Stimulated activated CD4-positive, alpha-beta T cell treated with anti-CD3 and anti-CD28 coated beads, TNF-alpha, amount 100 ng/mL, for 48 hours (primary cell): ENCODE data around the gene BRF1.

ENCODE experiments used
- DNase-seq, 3 donors: peaks; one replicate each; pipeline ENCODE4 v3.0.0-alpha.2; 2020; ENCODE audit warnings: low read depth in 3 of 3

Gene BRF1

GRCh38 chr14:105173901-105174894, 126.6 kb downstream of the BRF1 start:
- no peak for DNase-seq

GRCh38 chr14:105173145-105173544, 127.7 kb downstream of the BRF1 start:
- DNase-seq = no peak

GRCh38 chr14:105172476-105172875, 128.3 kb downstream of the BRF1 start:
- DNase-seq = no peak

- DNase-seq = no peak
These were observed 129.7 kb downstream of the BRF1 start for GRCh38 chr14:105171004-105171673.

- DNase-seq = no peak
These were observed 130.8 kb downstream of the BRF1 start for GRCh38 chr14:105169776-105170655.

GRCh38 chr14:105168979-105169507, 131.8 kb downstream of the BRF1 start:
- DNase-seq = no peak

- peak in 2 of 3 donors; percentile 41 to 43 for DNase-seq
These were observed 132.3 kb downstream of the BRF1 start, which contains the start of gene JAG2 for GRCh38 chr14:105168496-105168978. JAG2 (minus strand) TSS chr14:105168776; CDS start chr14:105168420, 356 bp downstream.

- no peak for DNase-seq
These were observed 132.7 kb downstream of the BRF1 start for GRCh38 chr14:105168093-105168420.

GRCh38 chr14:105167303-105168092, 133.3 kb downstream of the BRF1 start:
- no peak for DNase-seq

- DNase-seq = no peak
These were observed 134.1 kb downstream of the BRF1 start for GRCh38 chr14:105166571-105167302.

GRCh38 chr14:105165761-105166485, 134.9 kb downstream of the BRF1 start:
- DNase-seq = no peak

GRCh38 chr14:105165134-105165704, 135.6 kb downstream of the BRF1 start:
- no peak for DNase-seq

GRCh38 chr14:105163040-105163742, 137.6 kb downstream of the BRF1 start:
- no peak for DNase-seq

GRCh38 chr14:105162669-105162979, 138.2 kb downstream of the BRF1 start:
- DNase-seq = no peak

- no peak for DNase-seq
These were observed 138.7 kb downstream of the BRF1 start for GRCh38 chr14:105161964-105162668.

GRCh38 chr14:105161309-105161708, 139.5 kb downstream of the BRF1 start:
- DNase-seq = no peak

- no peak for DNase-seq
These were observed 140.0 kb downstream of the BRF1 start for GRCh38 chr14:105160776-105161175.

- no peak for DNase-seq
These were observed 141.5 kb downstream of the BRF1 start for GRCh38 chr14:105159344-105159743.
